GM12892 (cell line): Measurements from ENCODE around the gene GP1BB.

Source experiments
- POLR2A ChIP-seq: IDR thresholded peaks from 2 replicates; pipeline ENCODE4 v1.6.1; 2011; ENCODE audit warnings: low read depth, low read length, control low read depth
- POLR2AphosphoS5 ChIP-seq: IDR thresholded peaks from 2 replicates; pipeline ENCODE4 v1.6.1; 2011; ENCODE audit warnings: low read depth, low read length, control low read depth
- TAF1 ChIP-seq: IDR thresholded peaks from 2 replicates; pipeline ENCODE4 v1.6.1; 2011; ENCODE audit warnings: low read depth, mild to moderate bottlenecking, control low read depth, low read length, borderline replicate concordance

- TF ChIP-seq POLR2A (no peak), POLR2AphosphoS5 (no peak), TAF1 (no peak)
Observed at GRCh38 chr22:19750507-19751490, 27.5 kb downstream of the GP1BB start.
